Neural cell (in vitro differentiated cells): ENCODE measurements around the gene ALG3. TPM values are rescaled to one million over a fixed set of nuclear protein-coding genes. Genes with fewer than 3 reads are reported as not detected.
"Not testable (repeated sequence)": the region's sequence is repeated elsewhere in the genome, so short reads cannot be mapped to it uniquely, and the experiment has no call there.

ENCODE experiments used
- H2AFZ ChIP-seq: fragments of 200-600, 300-800 bp; sonication (generic), shearing (Covaris generic); 2 replicates; pipeline ENCODE4 v1.6.0; 2014; ENCODE audit warnings: low read depth, mild to moderate bottlenecking, antibody characterized with exemption, low read length, moderate library complexity
- H3F3A ChIP-seq: fragments of 200-600 bp; shearing (Covaris generic); 2 replicates; pipeline ENCODE4 v1.6.1; 2016; ENCODE audit warnings: mild to moderate bottlenecking, moderate library complexity, mixed read lengths, antibody characterized with exemption, low read length; ENCODE audit not compliant: insufficient read depth, poor library complexity, severe bottlenecking
- H3K27ac ChIP-seq: fragments of 200-600, 300-800 bp; sonication (generic), shearing (Covaris generic); 2 replicates; pipeline ENCODE4 v1.5.1; 2014; ENCODE audit warnings: mild to moderate bottlenecking, low read length, moderate library complexity
- H3K27me3 ChIP-seq: fragments of 300-800, 200-600 bp; sonication (generic), shearing (Covaris generic); 2 replicates; pipeline ENCODE4 v1.6.0; 2014; ENCODE audit warnings: mild to moderate bottlenecking, low read depth, low read length, moderate library complexity; ENCODE audit not compliant: insufficient read depth
- H3K36me3 ChIP-seq: fragments of 300-800, 200-600 bp; sonication (generic), shearing (Covaris generic); 2 replicates; pipeline ENCODE4 v1.5.1; 2014; ENCODE audit warnings: mild to moderate bottlenecking, antibody characterized with exemption, low read length, moderate library complexity; ENCODE audit not compliant: insufficient read depth
- H3K4me2 ChIP-seq: fragments of 300-800, 200-600 bp; sonication (generic), shearing (Covaris generic); 2 replicates; pipeline ENCODE4 v1.6.0; 2014; ENCODE audit warnings: mild to moderate bottlenecking, low read length
- H3K4me3 ChIP-seq: fragments of 300-800, 200-600 bp; sonication (generic), shearing (Covaris generic); 2 replicates; pipeline ENCODE4 v1.5.1; 2014; ENCODE audit warnings: mild to moderate bottlenecking, low read length, moderate library complexity
- H3K79me2 ChIP-seq: fragments of 200-600 bp; shearing (Covaris generic); replicated peaks from 2 replicates; pipeline ENCODE4 v1.6.0; 2014; ENCODE audit warnings: mild to moderate bottlenecking, low read length, moderate library complexity; ENCODE audit not compliant: insufficient read depth
- H3K9ac ChIP-seq: fragments of 300-800, 200-600 bp; sonication (generic), shearing (Covaris generic); 2 replicates; pipeline ENCODE4 v1.6.1; 2016; ENCODE audit warnings: mild to moderate bottlenecking, low read length, mixed read lengths
- H3K9me2 ChIP-seq: fragments of 200-600 bp; shearing (Covaris generic); 2 replicates; pipeline ENCODE4 v1.6.1; 2016; ENCODE audit warnings: mild to moderate bottlenecking, low read length, mixed read lengths; ENCODE audit not compliant: insufficient read depth
- H3K9me3 ChIP-seq: fragments of 200-600, 300-800 bp; sonication (generic), shearing (Covaris generic); 2 replicates; pipeline ENCODE4 v1.6.1; 2016; ENCODE audit warnings: mild to moderate bottlenecking, mixed run types, low read length, moderate library complexity, mixed read lengths
- H4K20me1 ChIP-seq: fragments of 200-600 bp; shearing (Covaris generic); 2 replicates; pipeline ENCODE4 v1.6.1; 2016; ENCODE audit warnings: mild to moderate bottlenecking, mixed run types; ENCODE audit not compliant: insufficient read depth
- EP300 ChIP-seq: fragments of 450-650 bp; conservative IDR thresholded peaks from 2 replicates; pipeline ENCODE4 v1.6.1; 2014; ENCODE audit warnings: antibody characterized with exemption, mild to moderate bottlenecking, moderate library complexity; ENCODE audit not compliant: poor library complexity, severe bottlenecking
- EZH2 ChIP-seq: fragments of 200-600, 300-800 bp; shearing (Covaris generic), sonication (generic); IDR thresholded peaks from 2 replicates; pipeline ENCODE4 v1.6.1; 2014; ENCODE audit warnings: antibody characterized with exemption, low read length, borderline replicate concordance, mild to moderate bottlenecking; ENCODE audit not compliant: insufficient read depth, poor library complexity, severe bottlenecking
- MXI1 ChIP-seq: fragments of 450-650 bp; conservative IDR thresholded peaks from 2 replicates; pipeline ENCODE4 v1.6.1; 2014; ENCODE audit warnings: antibody characterized with exemption, mild to moderate bottlenecking; ENCODE audit not compliant: poor library complexity, severe bottlenecking
- POLR2AphosphoS5 ChIP-seq: IDR thresholded peaks from 2 replicates; pipeline ENCODE4 v1.6.1; 2012
- RAD21 ChIP-seq: fragments of 450-650 bp; conservative IDR thresholded peaks from 2 replicates; pipeline ENCODE4 v1.6.1; 2014; ENCODE audit warnings: antibody characterized with exemption, mild to moderate bottlenecking, moderate library complexity
- SMC3 ChIP-seq: fragments of 450-650 bp; conservative IDR thresholded peaks from 2 replicates; pipeline ENCODE4 v1.6.1; 2014; ENCODE audit warnings: antibody characterized with exemption, mild to moderate bottlenecking, moderate library complexity; ENCODE audit not compliant: poor library complexity
- TAF1 ChIP-seq: IDR thresholded peaks from 2 replicates; pipeline ENCODE4 v1.6.1; 2012; ENCODE audit warnings: low read depth
- polyA plus RNA-seq: library from polyadenylated mRNA; depleted of rRNA; stranded (reverse); fragments of >200 nt; gene quantifications from 2 replicates; pipeline ENCODE4 v1.2.3, GENCODE V29; 2014
- TF ChIP-seq, protein P1 (sequence below): IDR thresholded peaks from 2 replicates; pipeline ENCODE4 v1.6.1; 2012; ENCODE audit warnings: borderline replicate concordance
- TF ChIP-seq, protein P2 (sequence below): fragments of 450-650 bp; IDR thresholded peaks from 2 replicates; pipeline ENCODE4 v1.5.1; 2014; ENCODE audit warnings: antibody characterized with exemption, mild to moderate bottlenecking, moderate library complexity; ENCODE audit not compliant: poor library complexity, severe bottlenecking

ALG3 gene
- polyA plus RNA-seq, 1 donor from 2014 or later: 13.5 TPM

DNA sequence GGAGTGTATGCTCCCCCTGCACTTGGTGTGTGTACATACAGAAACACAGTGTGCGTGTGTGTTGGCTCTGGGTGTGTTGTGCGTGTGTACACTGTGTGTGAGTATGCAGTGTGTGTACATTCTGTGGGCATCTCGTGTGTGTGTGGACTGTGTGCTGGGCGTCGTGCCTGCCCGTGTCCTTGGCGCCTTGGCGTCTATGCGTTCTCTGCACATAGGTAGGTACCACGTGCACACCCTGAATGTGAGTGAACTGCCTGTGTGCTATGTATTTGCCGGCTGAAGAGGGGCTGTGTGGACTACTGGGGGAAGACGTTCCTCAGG is 26.6 kb upstream of the ALG3 start:
- Histone ChIP-seq H3K27ac (no peak overlapping the region), H3K27me3 (peaks cover 42% of the 10 kb centered on the region), H3K4me3 (no peak overlapping the region), H4K20me1 (no peaks in the 10 kb centered on the region), H2AFZ (no peak overlapping the region), H3K9me3 (no peaks in the 10 kb centered on the region), H3K79me2 (no peaks in the 10 kb centered on the region), H3K9me2 (no peaks in the 10 kb centered on the region), H3K9ac (no peak overlapping the region), H3K36me3 (no peaks in the 10 kb centered on the region), H3F3A (no peaks in the 10 kb centered on the region), H3K4me2 (no peak overlapping the region)
- TF ChIP-seq TAF1 (no peak), MXI1 (no peak), POLR2AphosphoS5 (no peak), EP300 (no peak), SMC3 (no peak), EZH2 (no peak)
- TF ChIP-seq, protein P1, sequence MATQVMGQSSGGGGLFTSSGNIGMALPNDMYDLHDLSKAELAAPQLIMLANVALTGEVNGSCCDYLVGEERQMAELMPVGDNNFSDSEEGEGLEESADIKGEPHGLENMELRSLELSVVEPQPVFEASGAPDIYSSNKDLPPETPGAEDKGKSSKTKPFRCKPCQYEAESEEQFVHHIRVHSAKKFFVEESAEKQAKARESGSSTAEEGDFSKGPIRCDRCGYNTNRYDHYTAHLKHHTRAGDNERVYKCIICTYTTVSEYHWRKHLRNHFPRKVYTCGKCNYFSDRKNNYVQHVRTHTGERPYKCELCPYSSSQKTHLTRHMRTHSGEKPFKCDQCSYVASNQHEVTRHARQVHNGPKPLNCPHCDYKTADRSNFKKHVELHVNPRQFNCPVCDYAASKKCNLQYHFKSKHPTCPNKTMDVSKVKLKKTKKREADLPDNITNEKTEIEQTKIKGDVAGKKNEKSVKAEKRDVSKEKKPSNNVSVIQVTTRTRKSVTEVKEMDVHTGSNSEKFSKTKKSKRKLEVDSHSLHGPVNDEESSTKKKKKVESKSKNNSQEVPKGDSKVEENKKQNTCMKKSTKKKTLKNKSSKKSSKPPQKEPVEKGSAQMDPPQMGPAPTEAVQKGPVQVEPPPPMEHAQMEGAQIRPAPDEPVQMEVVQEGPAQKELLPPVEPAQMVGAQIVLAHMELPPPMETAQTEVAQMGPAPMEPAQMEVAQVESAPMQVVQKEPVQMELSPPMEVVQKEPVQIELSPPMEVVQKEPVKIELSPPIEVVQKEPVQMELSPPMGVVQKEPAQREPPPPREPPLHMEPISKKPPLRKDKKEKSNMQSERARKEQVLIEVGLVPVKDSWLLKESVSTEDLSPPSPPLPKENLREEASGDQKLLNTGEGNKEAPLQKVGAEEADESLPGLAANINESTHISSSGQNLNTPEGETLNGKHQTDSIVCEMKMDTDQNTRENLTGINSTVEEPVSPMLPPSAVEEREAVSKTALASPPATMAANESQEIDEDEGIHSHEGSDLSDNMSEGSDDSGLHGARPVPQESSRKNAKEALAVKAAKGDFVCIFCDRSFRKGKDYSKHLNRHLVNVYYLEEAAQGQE: no peak

DNA sequence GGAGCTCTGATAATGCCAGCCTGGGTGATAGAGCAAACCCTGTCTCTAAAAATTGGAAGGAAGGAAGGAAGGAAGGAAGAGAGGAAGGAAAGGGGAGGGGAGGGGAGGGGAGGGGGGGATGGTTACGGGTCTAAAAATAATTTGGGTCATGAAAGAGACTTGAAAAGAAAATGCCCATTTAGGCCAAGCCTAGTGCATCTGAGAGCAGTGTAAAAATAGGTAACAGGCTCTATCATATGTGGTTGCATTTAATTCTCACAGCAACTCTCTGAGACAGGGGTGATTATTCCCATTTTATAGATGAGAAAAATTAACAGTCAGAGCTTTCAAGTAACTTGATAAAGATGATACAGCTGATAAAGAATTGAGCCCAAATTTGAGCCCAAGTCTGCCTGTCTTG is 23.5 kb upstream of the ALG3 start:
- Histone ChIP-seq H3K4me3 (no peak overlapping the region), H4K20me1 (no peaks in the 10 kb centered on the region), H3K9me2 (no peaks in the 10 kb centered on the region), H3K36me3 (no peaks in the 10 kb centered on the region), H3K9ac (no peak overlapping the region), H3K4me2 (no peak overlapping the region), H2AFZ (no peak overlapping the region), H3K9me3 (no peaks in the 10 kb centered on the region), H3K27me3 (peaks cover 26% of the 10 kb centered on the region), H3K79me2 (no peaks in the 10 kb centered on the region), H3F3A (no peaks in the 10 kb centered on the region), H3K27ac (no peak overlapping the region)
- TF ChIP-seq EZH2 (no peak), MXI1 (no peak), EP300 (no peak), TAF1 (no peak), POLR2AphosphoS5 (no peak), SMC3 (no peak), RAD21 (no peak)
- TF ChIP-seq, protein P2, sequence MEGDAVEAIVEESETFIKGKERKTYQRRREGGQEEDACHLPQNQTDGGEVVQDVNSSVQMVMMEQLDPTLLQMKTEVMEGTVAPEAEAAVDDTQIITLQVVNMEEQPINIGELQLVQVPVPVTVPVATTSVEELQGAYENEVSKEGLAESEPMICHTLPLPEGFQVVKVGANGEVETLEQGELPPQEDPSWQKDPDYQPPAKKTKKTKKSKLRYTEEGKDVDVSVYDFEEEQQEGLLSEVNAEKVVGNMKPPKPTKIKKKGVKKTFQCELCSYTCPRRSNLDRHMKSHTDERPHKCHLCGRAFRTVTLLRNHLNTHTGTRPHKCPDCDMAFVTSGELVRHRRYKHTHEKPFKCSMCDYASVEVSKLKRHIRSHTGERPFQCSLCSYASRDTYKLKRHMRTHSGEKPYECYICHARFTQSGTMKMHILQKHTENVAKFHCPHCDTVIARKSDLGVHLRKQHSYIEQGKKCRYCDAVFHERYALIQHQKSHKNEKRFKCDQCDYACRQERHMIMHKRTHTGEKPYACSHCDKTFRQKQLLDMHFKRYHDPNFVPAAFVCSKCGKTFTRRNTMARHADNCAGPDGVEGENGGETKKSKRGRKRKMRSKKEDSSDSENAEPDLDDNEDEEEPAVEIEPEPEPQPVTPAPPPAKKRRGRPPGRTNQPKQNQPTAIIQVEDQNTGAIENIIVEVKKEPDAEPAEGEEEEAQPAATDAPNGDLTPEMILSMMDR: no peak
- TF ChIP-seq, protein P1: no peak

DNA sequence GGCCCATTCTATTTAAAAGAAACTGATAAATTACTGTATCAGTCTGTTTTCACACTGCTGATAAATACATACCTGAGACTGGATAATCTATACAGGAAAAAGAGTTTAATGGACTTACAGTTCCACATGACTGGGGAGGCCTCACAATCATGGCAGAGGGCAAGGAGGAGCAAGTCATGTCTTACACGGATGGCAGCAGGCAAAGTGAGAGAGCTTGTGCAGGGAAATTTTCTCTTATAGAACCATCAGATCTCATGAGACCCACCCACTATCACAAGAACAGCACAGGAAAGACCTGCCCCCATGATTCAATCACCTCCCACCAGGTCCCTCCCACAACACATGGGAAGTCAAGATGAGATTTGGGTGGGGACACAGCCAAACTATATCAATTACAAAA is 18.5 kb upstream of the ALG3 start:
- H3K4me2 ChIP-seq, H4K20me1 ChIP-seq, H3K4me3 ChIP-seq, H3K36me3 ChIP-seq, H3K9me3 ChIP-seq, H3F3A ChIP-seq, H3K27ac ChIP-seq, H3K9me2 ChIP-seq, H3K79me2 ChIP-seq, H3K9ac ChIP-seq, H2AFZ ChIP-seq: not testable (repeated sequence)
- peaks cover 13% of the 10 kb centered on the region for H3K27me3 ChIP-seq
